Mesodermal cell (in vitro differentiated cells): Measurements from ENCODE around the gene EFS.
"Not testable (repeated sequence)": the region's sequence is repeated elsewhere in the genome, so short reads cannot be mapped to it uniquely, and the experiment has no call there.

Source experiments
- H3K27ac ChIP-seq: 2 replicates; pipeline ENCODE4 v1.7.0; 2013; ENCODE audit warnings: mild to moderate bottlenecking, low read depth, low read length, moderate library complexity; ENCODE audit not compliant: severe bottlenecking
- H3K36me3 ChIP-seq: 2 replicates; pipeline ENCODE4 v1.7.1; 2013; ENCODE audit warnings: mild to moderate bottlenecking, low read length, moderate library complexity; ENCODE audit not compliant: control insufficient read depth, insufficient read depth
- H3K4me1 ChIP-seq: one replicate; pipeline ENCODE4 v1.7.1; 2013; ENCODE audit warnings: mild to moderate bottlenecking, low read length; ENCODE audit not compliant: insufficient read depth, control insufficient read depth, poor library complexity, severe bottlenecking
- H3K4me3 ChIP-seq: 2 replicates; pipeline ENCODE4 v1.7.0; 2013; ENCODE audit warnings: low read length, control low read depth, mild to moderate bottlenecking; ENCODE audit not compliant: insufficient read depth, poor library complexity, severe bottlenecking; ENCODE audit errors: extremely low read depth
- H3K9me3 ChIP-seq: 2 replicates; pipeline ENCODE4 v1.7.1; 2013; ENCODE audit warnings: mild to moderate bottlenecking, low read length, moderate library complexity; ENCODE audit not compliant: control insufficient read depth
- WGBS, 2 experiments: methylation state at CpG; one replicate each; pipeline ENCODE4 v1.1.5; 2013; ENCODE audit warnings: missing lambda C conversion rate in 2 of 2; ENCODE audit not compliant: insufficient coverage in 2 of 2; 5-methylcytosine and 5-hydroxymethylcytosine counted together

The EFS gene

GRCh38 chr14:23346693-23347405 is 18.1 kb downstream of the EFS start:
- Histone ChIP-seq H3K9me3 (peaks cover under 1% of the 10 kb centered on the region), H3K27ac (no peak overlapping the region), H3K36me3 (peaks cover 8% of the 10 kb centered on the region), H3K4me1 (peaks cover 4% of the 10 kb centered on the region), H3K4me3 (no peak overlapping the region)
- 92 to 94% methylated on average over 21 to 23 of the region's 27 CpGs for WGBS, 2 experiments

- Histone ChIP-seq H3K9me3 (peaks cover 7% of the 10 kb centered on the region), H3K4me1 (peaks cover 4% of the 10 kb centered on the region), H3K36me3 (peaks cover 6% of the 10 kb centered on the region), H3K4me3 (no peak overlapping the region), H3K27ac (no peak overlapping the region)
- WGBS, 2 experiments = 72 to 74% methylated on average over 12 of the region's 13 CpGs
Measured at GRCh38 chr14:23345987-23346692, 18.8 kb downstream of the EFS start.

- WGBS, 2 experiments = 75 to 92% methylated on average over 1 of the region's 3 CpGs
- no peak overlapping the region for H3K4me3 ChIP-seq
- H3K9me3 ChIP-seq = peaks cover 18% of the 10 kb centered on the region
- H3K27ac ChIP-seq = no peak overlapping the region
- peaks cover 4% of the 10 kb centered on the region for H3K4me1 ChIP-seq
- peaks cover 4% of the 10 kb centered on the region for H3K36me3 ChIP-seq
Measured at GRCh38 chr14:23344481-23344880, 20.5 kb downstream of the EFS start.

- peaks cover 24% of the 10 kb centered on the region for H3K9me3 ChIP-seq
- no peak overlapping the region for H3K4me3 ChIP-seq
- no peaks in the 10 kb centered on the region for H3K4me1 ChIP-seq
- no peaks in the 10 kb centered on the region for H3K36me3 ChIP-seq
- no peak overlapping the region for H3K27ac ChIP-seq
- 91% methylated on average over 1 of the region's 1 CpG; no CpG with 5 or more reads in 1 of the 2 experiments for WGBS, 2 experiments
Measured at GRCh38 chr14:23339506-23340268, 25.3 kb downstream of the EFS start.

- 100% methylated on average over 1 to 3 of the region's 5 CpGs for WGBS, 2 experiments
- no peak overlapping the region for H3K27ac ChIP-seq
- no peaks in the 10 kb centered on the region for H3K4me1 ChIP-seq
- H3K4me3 ChIP-seq = no peak overlapping the region
- H3K36me3 ChIP-seq = no peaks in the 10 kb centered on the region
- peaks cover 15% of the 10 kb centered on the region for H3K9me3 ChIP-seq
Measured at GRCh38 chr14:23335623-23336022, 29.3 kb downstream of the EFS start.

- Histone ChIP-seq H3K4me1 (peaks cover 6% of the 10 kb centered on the region), H3K36me3 (peaks cover 31% of the 10 kb centered on the region), H3K4me3 (no peak overlapping the region), H3K27ac (no peak overlapping the region), H3K9me3 (no peaks in the 10 kb centered on the region)
- 69 to 100% methylated on average over 1 to 3 of the region's 4 CpGs for WGBS, 2 experiments
Measured at GRCh38 chr14:23327947-23328744, 36.8 kb downstream of the EFS start.

GRCh38 chr14:23326491-23327332 is 38.3 kb downstream of the EFS start:
- peaks cover 40% of the 10 kb centered on the region for H3K36me3 ChIP-seq
- H3K4me1 ChIP-seq = peaks cover 9% of the 10 kb centered on the region
- H3K27ac ChIP-seq = no peak overlapping the region
- H3K4me3 ChIP-seq = no peak overlapping the region
- no peaks in the 10 kb centered on the region for H3K9me3 ChIP-seq
- 92 to 94% methylated on average over 9 to 12 of the region's 13 CpGs for WGBS, 2 experiments

GRCh38 chr14:23325746-23326145 is 39.2 kb downstream of the EFS start:
- no CpG with 5 or more reads among the region's 5 CpGs for WGBS, 2 experiments
- H3K36me3 ChIP-seq = peaks cover 40% of the 10 kb centered on the region
- H3K4me3 ChIP-seq, H3K4me1 ChIP-seq, H3K27ac ChIP-seq, H3K9me3 ChIP-seq: not testable (repeated sequence)

GRCh38 chr14:23324993-23325392 is 40.0 kb downstream of the EFS start:
- H3K4me3 ChIP-seq = no peak overlapping the region
- H3K36me3 ChIP-seq = peaks cover 46% of the 10 kb centered on the region
- peaks cover 16% of the 10 kb centered on the region for H3K4me1 ChIP-seq
- WGBS, 2 experiments = 97 to 100% methylated on average over 3 to 4 of the region's 7 CpGs
- H3K9me3 ChIP-seq = no peaks in the 10 kb centered on the region
- H3K27ac ChIP-seq = no peak overlapping the region
